Nephron (organoid): ENCODE measurements around the gene RPS19.

Experiments used
- H3K27ac Mint-ChIP-seq, 3 experiments: 2 replicates each; pipeline ENCODE4 v1.8.0; 2020; ENCODE audit warnings: mixed read lengths in 3 of 3, mild to moderate bottlenecking in 2 of 3, moderate library complexity in 1 of 3
- H3K27me3 Mint-ChIP-seq: 2 replicates; pipeline ENCODE4 v1.8.0; 2021; ENCODE audit warnings: low read depth, mild to moderate bottlenecking, moderate library complexity, mixed read lengths
- H3K36me3 Mint-ChIP-seq: 2 replicates; pipeline ENCODE4 v1.8.0; 2020; ENCODE audit warnings: low read depth, mixed read lengths
- H3K4me1 Mint-ChIP-seq: 2 replicates; pipeline ENCODE4 v1.8.0; 2020; ENCODE audit warnings: mixed read lengths
- H3K4me3 Mint-ChIP-seq, 3 experiments: 2 replicates each; pipeline ENCODE4 v1.8.0; 2020; ENCODE audit warnings: mild to moderate bottlenecking in 3 of 3, mixed read lengths in 3 of 3, moderate library complexity in 2 of 3
- H3K9me3 Mint-ChIP-seq: 2 replicates; pipeline ENCODE4 v1.8.0; 2020; ENCODE audit warnings: mixed read lengths
- CTCF ChIP-seq, 3 experiments: fragments of 200-600 bp; sonication (generic); IDR thresholded peaks; one replicate each; pipeline ENCODE4 v1.5.0; 2021; ENCODE audit warnings: antibody characterized with exemption in 3 of 3; ENCODE audit not compliant: unreplicated experiment in 3 of 3

RPS19 gene

GRCh38 chr19:41859618-41860418, at the start of gene RPS19:
Gene RPS19 (plus strand): TSS chr19:41860255. CDS start chr19:41860775, 520 bp downstream.
- TF ChIP-seq CTCF (IDR thresholded peaks at IDR 0.05; ENCODE audit: unreplicated experiment in 3 of 3) = peak; percentile 63 to 70 (median 68)
- H3K4me3 Mint-ChIP-seq = peak within 1 kb of the TSS; percentile 96 to 97 (median 97)
- H3K9me3 Mint-ChIP-seq = no peaks in the 10 kb centered on the region
- H3K27me3 Mint-ChIP-seq = peaks cover 6% of the 10 kb centered on the region
- H3K36me3 Mint-ChIP-seq = peaks cover 41% of the 10 kb centered on the region
- peak within 1 kb of the TSS; percentile 94 to 99 (median 98) for H3K27ac Mint-ChIP-seq
- H3K4me1 Mint-ChIP-seq = peaks cover 37% of the 10 kb centered on the region

GRCh38 chr19:41810301-41810700, 49.8 kb upstream of the RPS19 start:
- Mint-ChIP-seq H3K4me1 (no peaks in the 10 kb centered on the region), H3K36me3 (no peaks in the 10 kb centered on the region), H3K27ac (no peak overlapping the region), H3K9me3 (no peaks in the 10 kb centered on the region), H3K4me3 (no peak overlapping the region), H3K27me3 (peaks cover 7% of the 10 kb centered on the region)
- no peak for TF ChIP-seq CTCF (IDR thresholded peaks at IDR 0.05; ENCODE audit: unreplicated experiment in 3 of 3)

- H3K9me3 Mint-ChIP-seq = no peaks in the 10 kb centered on the region
- no peak overlapping the region for H3K27ac Mint-ChIP-seq
- H3K4me3 Mint-ChIP-seq = no peak overlapping the region
- peaks cover 2% of the 10 kb centered on the region for H3K27me3 Mint-ChIP-seq
- TF ChIP-seq CTCF (IDR thresholded peaks at IDR 0.05; ENCODE audit: unreplicated experiment in 3 of 3) = no peak
- no peaks in the 10 kb centered on the region for H3K36me3 Mint-ChIP-seq
- no peaks in the 10 kb centered on the region for H3K4me1 Mint-ChIP-seq
Observed at GRCh38 chr19:41811036-41811435, 49.0 kb upstream of the RPS19 start.

- no peaks in the 10 kb centered on the region for H3K9me3 Mint-ChIP-seq
- no peaks in the 10 kb centered on the region for H3K36me3 Mint-ChIP-seq
- no peaks in the 10 kb centered on the region for H3K27me3 Mint-ChIP-seq
- no peak overlapping the region for H3K4me3 Mint-ChIP-seq
- no peak for TF ChIP-seq CTCF (IDR thresholded peaks at IDR 0.05; ENCODE audit: unreplicated experiment in 3 of 3)
- H3K4me1 Mint-ChIP-seq = no peaks in the 10 kb centered on the region
- no peak overlapping the region for H3K27ac Mint-ChIP-seq
Observed at GRCh38 chr19:41811981-41812380, 48.1 kb upstream of the RPS19 start.

GRCh38 chr19:41813911-41814310, 46.1 kb upstream of the RPS19 start:
- Mint-ChIP-seq H3K4me1 (no peaks in the 10 kb centered on the region), H3K9me3 (no peaks in the 10 kb centered on the region), H3K4me3 (no peak overlapping the region), H3K27ac (no peak overlapping the region), H3K36me3 (no peaks in the 10 kb centered on the region), H3K27me3 (no peaks in the 10 kb centered on the region)
- no peak for TF ChIP-seq CTCF (IDR thresholded peaks at IDR 0.05; ENCODE audit: unreplicated experiment in 3 of 3)

- no peaks in the 10 kb centered on the region for H3K27me3 Mint-ChIP-seq
- H3K4me1 Mint-ChIP-seq = no peaks in the 10 kb centered on the region
- no peak for TF ChIP-seq CTCF (IDR thresholded peaks at IDR 0.05; ENCODE audit: unreplicated experiment in 3 of 3)
- no peaks in the 10 kb centered on the region for H3K36me3 Mint-ChIP-seq
- no peaks in the 10 kb centered on the region for H3K9me3 Mint-ChIP-seq
- H3K4me3 Mint-ChIP-seq = no peak overlapping the region
- no peak overlapping the region for H3K27ac Mint-ChIP-seq
Observed at GRCh38 chr19:41815301-41815700, 44.8 kb upstream of the RPS19 start.
